ELF-1 (cell line): ENCODE measurements around the gene ADIPOR2.
A peak's percentile ranks its signal among the peaks of the same experiment; 100 is the strongest.
"Not testable (repeated sequence)": the region's sequence is repeated elsewhere in the genome, so short reads cannot be mapped to it uniquely, and the experiment has no call there.

Experiments
- DNase-seq: peaks from one replicate; pipeline ENCODE4 v3.0.0-alpha.2; 2016; ENCODE audit warnings: low read depth, low spot score

The ADIPOR2 gene

GRCh38 chr12:1665366-1665765, 25.5 kb upstream of the ADIPOR2 start:
- no peak for DNase-seq

- DNase-seq: no peak
These were observed 24.7 kb upstream of the ADIPOR2 start for GRCh38 chr12:1666215-1666614.

GRCh38 chr12:1666685-1667162, 24.1 kb upstream of the ADIPOR2 start:
- no peak for DNase-seq

GRCh38 chr12:1668833-1669543, 21.9 kb upstream of the ADIPOR2 start:
- DNase-seq: no peak

- no peak for DNase-seq
These were observed 20.3 kb upstream of the ADIPOR2 start for GRCh38 chr12:1670358-1671268.

- no peak for DNase-seq
These were observed 14.8 kb upstream of the ADIPOR2 start for GRCh38 chr12:1676043-1676442.

GRCh38 chr12:1680804-1681492, 9.9 kb upstream of the ADIPOR2 start:
- DNase-seq: no peak

- no peak for DNase-seq
These were observed 9.4 kb upstream of the ADIPOR2 start for GRCh38 chr12:1681493-1681807.

GRCh38 chr12:1688086-1688710, 2.7 kb upstream of the ADIPOR2 start:
- no peak for DNase-seq

GRCh38 chr12:1691123-1692007, 495 bp downstream of the ADIPOR2 start:
- peak; percentile 85 for DNase-seq

GRCh38 chr12:1692226-1692625, 1.4 kb downstream of the ADIPOR2 start:
- no peak for DNase-seq

GRCh38 chr12:1692895-1693610, 2.2 kb downstream of the ADIPOR2 start:
- DNase-seq: no peak

- not testable (repeated sequence) for DNase-seq
These were observed 4.2 kb downstream of the ADIPOR2 start for GRCh38 chr12:1695097-1695496.

GRCh38 chr12:1695886-1696670, 5.2 kb downstream of the ADIPOR2 start:
- no peak for DNase-seq

- no peak for DNase-seq
These were observed 5.9 kb downstream of the ADIPOR2 start for GRCh38 chr12:1696800-1697199.

- DNase-seq: no peak
These were observed 6.4 kb downstream of the ADIPOR2 start for GRCh38 chr12:1697271-1697670.

GRCh38 chr12:1698720-1699119, 7.8 kb downstream of the ADIPOR2 start:
- no peak for DNase-seq

- DNase-seq: no peak
These were observed 11.8 kb downstream of the ADIPOR2 start for GRCh38 chr12:1702713-1703112.
